Stimulated activated naive CD4-positive, alpha-beta T cell treated with Interleukin-2 at 50 U/mL for 16 hours (primary cell): ENCODE data around the gene MED13L.
"Not testable (repeated sequence)": the region's sequence is repeated elsewhere in the genome, so short reads cannot be mapped to it uniquely, and the experiment has no call there.

Experiments
- DNase-seq: peaks from one replicate; lab custom pipeline; 2025; lab: John Stamatoyannopoulos, UW

The MED13L gene

DNA sequence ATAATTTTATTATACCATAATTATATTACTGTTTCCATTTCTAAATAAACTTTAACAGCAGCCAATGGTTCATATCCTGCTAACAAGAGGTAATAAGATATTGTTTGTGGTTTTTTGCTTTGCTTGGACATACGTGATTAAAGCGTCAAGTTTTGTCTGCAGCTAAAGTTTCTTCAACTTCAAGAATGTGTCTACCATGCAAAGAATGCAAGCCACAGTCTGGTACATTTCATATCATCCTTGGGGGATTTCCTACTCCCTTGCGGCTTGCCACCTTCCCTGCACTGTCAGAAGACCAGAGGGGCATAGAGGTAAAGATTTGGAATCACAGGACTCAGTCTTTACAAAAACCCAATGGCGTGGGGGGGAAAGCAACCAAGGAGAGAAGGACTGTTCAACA, 125.2 kb downstream of the MED13L start:
- no peak for DNase-seq

GRCh38 chr12:116150452-116150851, 127.0 kb downstream of the MED13L start:
- DNase-seq = no peak

DNA sequence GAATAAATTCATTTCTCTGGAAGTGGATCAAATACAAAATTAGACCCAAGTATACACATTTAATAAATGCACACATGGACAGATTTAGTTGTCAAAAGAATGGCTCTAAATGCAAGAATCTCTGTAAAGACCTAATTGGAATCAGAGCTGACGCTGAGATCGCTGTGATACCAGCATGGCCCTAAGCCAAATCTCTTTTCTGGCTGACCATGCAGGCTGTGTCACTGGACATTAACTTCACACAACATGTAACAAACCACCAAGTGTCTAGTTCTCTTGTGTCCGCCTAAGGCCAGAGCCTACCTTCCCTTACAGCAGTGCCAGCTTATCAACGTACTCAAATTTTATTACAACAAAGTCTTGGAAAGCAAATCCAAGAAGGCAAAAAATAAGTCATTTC, 127.5 kb downstream of the MED13L start:
- no peak for DNase-seq

DNA sequence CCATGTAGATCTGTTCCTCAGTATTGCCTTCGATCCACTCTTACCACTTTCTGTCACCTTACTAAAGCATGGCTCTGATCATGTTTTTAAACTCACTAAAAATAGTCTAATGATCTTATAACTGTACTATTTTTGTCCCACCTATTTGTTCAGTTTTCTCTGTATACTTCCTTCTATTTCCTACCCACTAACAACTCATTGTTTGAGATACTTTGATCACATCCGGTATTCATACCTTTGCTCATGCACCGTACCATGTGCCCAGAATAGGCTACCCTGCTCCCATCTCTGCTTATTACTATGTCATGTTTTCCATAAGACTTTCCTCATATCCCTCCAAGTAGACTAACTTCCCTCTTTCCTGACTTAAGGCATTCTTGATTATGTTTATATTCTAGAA, 128.6 kb downstream of the MED13L start:
- no peak for DNase-seq

- no peak for DNase-seq
These were observed 131.1 kb downstream of the MED13L start for GRCh38 chr12:116146386-116146785.

DNA sequence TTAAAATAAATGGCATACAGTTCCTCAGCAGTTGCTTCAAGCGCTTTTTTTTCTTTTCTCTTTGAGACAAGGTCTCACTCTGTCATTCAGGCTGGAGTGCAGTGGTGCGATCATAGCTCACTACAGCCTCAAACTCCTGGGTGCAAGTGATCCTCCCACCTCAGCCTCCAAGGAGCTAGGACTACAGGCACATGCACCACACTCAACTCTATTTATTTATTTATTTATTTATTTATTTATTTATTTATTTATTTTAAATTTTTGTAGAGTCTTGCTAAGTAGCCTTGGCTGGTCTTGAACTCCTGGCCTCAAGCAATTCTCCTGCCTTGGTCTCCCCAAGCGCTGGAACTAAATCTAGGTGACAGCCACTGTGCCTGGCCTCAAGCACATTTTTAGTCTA, 132.0 kb downstream of the MED13L start:
- no peak for DNase-seq

- no peak for DNase-seq
These were observed 133.1 kb downstream of the MED13L start for GRCh38 chr12:116144384-116144783.

- DNase-seq = no peak
These were observed 133.6 kb downstream of the MED13L start for GRCh38 chr12:116143909-116144308.

DNA sequence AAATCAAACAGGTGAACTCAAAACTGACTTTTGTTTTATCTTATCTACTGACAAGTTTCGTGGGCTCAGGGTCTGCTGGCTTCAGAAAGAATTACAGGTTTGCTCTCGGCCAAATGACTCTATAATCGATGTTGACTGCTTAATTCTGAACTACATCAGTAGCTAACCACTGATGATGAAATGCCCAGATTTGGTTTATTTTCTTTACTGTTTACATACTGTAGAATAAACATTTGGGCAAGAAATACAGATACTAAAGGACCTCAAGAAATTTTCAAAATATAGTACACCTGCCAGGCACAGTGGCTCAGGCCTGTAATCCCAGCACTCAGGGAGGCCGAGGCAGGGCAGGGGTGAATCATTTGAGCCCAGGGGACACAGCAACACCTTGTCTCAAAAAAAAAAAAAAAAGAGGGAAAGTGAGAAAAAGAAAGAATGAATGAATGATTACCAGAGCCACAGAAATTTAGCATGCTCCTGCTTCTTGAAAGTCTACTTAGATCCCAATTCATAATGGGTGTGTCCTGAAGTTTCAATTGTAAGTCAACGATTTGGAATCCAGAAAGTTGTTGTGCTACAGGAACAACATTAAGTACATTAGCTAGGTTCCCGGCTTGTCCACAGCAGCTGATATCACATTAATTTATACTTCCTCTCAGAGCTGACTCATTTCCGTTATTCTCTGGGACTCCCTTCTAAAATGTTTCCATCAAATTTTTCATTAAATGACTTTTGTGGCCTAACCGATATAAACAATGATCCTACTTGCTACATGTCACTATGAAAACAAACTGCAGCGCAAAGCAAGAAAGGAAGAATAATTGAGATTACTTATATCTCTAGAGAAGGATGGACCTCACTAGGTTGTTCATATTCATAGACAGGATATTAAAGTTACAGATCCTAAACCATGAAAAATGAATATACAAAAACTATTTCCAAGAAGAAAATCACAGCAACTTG, 134.3 kb downstream of the MED13L start:
- no peak for DNase-seq

DNA sequence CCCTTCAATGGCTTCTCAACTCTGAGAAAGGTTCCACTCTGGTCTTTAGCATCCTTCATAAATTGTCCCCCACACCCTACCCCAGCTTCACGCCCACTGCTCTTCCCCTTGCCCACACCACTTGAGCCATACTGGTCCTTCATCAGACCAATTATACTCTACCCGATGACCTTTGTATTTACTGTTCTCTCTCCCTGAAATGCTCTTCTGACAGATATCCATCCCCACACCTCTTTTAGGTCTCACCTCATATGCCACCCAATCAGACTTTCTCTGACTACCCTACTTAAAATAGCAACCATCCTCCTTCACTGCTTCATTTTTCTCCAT, 135.7 kb downstream of the MED13L start:
- DNase-seq = no peak

DNA sequence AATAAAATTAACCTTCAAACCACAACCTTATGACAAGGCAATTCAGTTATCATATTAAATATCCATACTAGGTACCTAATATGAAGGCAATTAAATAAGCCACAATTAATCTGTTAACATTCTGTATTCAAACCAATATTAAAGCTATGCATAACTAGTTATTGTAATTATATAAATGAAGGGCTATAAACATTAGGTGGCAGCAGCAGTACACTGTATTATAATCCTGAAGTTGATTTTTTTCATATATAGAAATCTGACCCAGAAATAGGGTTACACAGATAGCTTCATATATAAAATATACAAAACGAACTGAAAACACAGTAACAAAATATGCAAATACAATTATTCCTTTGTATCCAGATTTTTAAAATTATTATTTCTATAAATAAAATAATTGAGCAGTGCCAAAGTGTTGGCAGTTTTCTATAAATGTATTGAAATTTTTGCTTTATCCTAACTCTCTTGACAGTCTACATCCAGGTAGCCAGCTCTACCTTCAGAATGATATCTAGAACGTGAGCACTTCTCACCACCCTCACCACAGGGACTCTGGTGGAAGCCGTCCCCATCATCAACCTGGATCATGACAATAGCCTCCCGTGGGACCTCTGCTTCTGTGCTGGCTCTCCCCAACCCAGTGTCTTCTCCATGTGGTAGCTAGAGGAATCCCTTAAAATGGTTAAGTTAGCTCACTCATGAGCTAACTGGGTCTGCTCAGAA, 136.2 kb downstream of the MED13L start:
- no peak for DNase-seq

DNA sequence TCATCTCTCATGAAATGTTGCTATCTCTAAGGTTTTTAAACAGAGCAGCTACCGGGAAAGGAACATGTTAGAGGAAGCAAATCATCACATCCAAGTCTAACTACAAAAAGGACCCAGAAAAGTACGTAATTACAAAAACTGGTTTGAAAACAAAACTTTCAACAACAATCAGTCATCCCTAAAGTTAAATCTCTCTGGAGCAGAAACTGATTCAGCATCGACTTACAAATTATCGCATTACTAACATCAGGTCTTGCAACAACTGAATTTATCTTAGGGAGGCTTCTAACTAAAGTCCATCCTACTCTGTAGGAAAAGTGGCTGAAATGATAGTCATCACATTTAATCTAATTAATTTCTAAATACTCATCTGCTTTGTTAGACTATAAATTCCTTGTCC, 137.0 kb downstream of the MED13L start:
- DNase-seq = no peak

- DNase-seq = no peak
These were observed 138.7 kb downstream of the MED13L start for GRCh38 chr12:116138781-116139180.

- no peak for DNase-seq
These were observed 139.1 kb downstream of the MED13L start for GRCh38 chr12:116138364-116138763.

- no peak for DNase-seq
These were observed 140.2 kb downstream of the MED13L start for GRCh38 chr12:116137318-116137717.

GRCh38 chr12:116136340-116136739, 141.2 kb downstream of the MED13L start:
- no peak for DNase-seq

GRCh38 chr12:116135209-116135930, 142.1 kb downstream of the MED13L start:
- DNase-seq = no peak

- DNase-seq = no peak
These were observed 143.8 kb downstream of the MED13L start for GRCh38 chr12:116133636-116134214.

GRCh38 chr12:116133149-116133548, 144.3 kb downstream of the MED13L start:
- DNase-seq = no peak

- not testable (repeated sequence) for DNase-seq
These were observed 145.5 kb downstream of the MED13L start for GRCh38 chr12:116131987-116132386.

- DNase-seq = no peak
These were observed 146.3 kb downstream of the MED13L start for GRCh38 chr12:116131176-116131575.

DNA sequence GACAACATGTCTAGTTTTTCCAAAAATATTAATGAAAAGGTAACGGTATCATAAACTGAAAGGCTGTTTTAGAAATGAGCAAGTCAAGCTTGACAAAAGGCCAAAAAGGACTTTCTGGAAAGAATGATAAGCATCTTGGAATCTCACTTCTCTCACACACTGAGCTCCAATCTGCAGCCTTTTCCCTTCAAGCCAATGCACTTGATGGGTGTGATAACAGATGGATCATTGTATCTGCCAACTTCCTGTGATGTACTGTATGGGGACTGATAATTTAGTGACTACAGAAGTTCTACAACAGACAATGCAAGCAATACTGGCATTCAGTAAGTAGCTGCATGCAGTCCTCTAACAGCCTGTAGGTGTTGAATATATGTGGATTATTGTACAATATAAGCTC, 147.1 kb downstream of the MED13L start:
- no peak for DNase-seq
